B cell (primary cell): ENCODE measurements around the gene NAB2. TPM values are rescaled to one million over a fixed set of nuclear protein-coding genes. Genes with fewer than 3 reads are reported as not detected.

Source experiments
- ATAC-seq: fragments of 200-7000 bp; cut with Tn5 transposase; one replicate; pipeline ENCODE4 v1.10.0; 2021; ENCODE audit warnings: low read depth, mild to moderate bottlenecking, moderate number of reproducible peaks, moderate library complexity
- CTCF ChIA-PET: fragments of 350-600 bp; sonication (Branson Sonifier 250); formaldehyde crosslinking; loops from one replicate; lab custom pipeline; 2021; ENCODE audit warnings: antibody characterized with exemption, inconsistent platforms; lab: Charles Lee
- POLR2A ChIA-PET: fragments of 350-600 bp; sonication (Branson Sonifier 250); formaldehyde crosslinking; loops from one replicate; lab custom pipeline; 2021; ENCODE audit warnings: antibody characterized with exemption; lab: Charles Lee
- DNase-seq: peaks from one replicate; pipeline ENCODE4 v3.0.0; 2013
- H2AFZ ChIP-seq: 2 replicates; pipeline ENCODE4 v1.6.1; 2012; ENCODE audit warnings: mild to moderate bottlenecking, low read depth, low read length; ENCODE audit not compliant: insufficient read depth, poor library complexity, severe bottlenecking
- H3K27ac ChIP-seq, 2 donors: 1 replicate in 1 of 2; 2 replicates in 1 of 2; pipeline ENCODE4 v1.5.1; 2012 to 2013; ENCODE audit warnings: low read length in 2 of 2, mild to moderate bottlenecking in 2 of 2, moderate library complexity in 1 of 2
- H3K27me3 ChIP-seq, 4 experiments: fragments of 200-600 bp in 1 of 4; sonication (generic) in 1 of 4; replicated peaks in 1 of 4; 1 replicate in 2 of 4; 2 replicates in 2 of 4; pipeline versions ENCODE4 v1.6.1 to v1.7.0; 2013 to 2016; ENCODE audit warnings: low read length in 3 of 4, mild to moderate bottlenecking in 2 of 4, mixed read lengths in 1 of 4, moderate library complexity in 1 of 4; ENCODE audit not compliant: insufficient read depth in 4 of 4, control insufficient read depth in 3 of 4; ENCODE audit errors: control extremely low read depth in 1 of 4
- H3K36me3 ChIP-seq, 2 experiments: replicated peaks in 1 of 2; 1 replicate in 1 of 2; 2 replicates in 1 of 2; pipeline versions ENCODE4 v1.6.1 to v1.7.1; 2013; ENCODE audit warnings: low read length in 1 of 2; ENCODE audit not compliant: insufficient read depth in 2 of 2, control insufficient read depth in 1 of 2; ENCODE audit errors: control extremely low read depth in 1 of 2, extremely low read depth in 1 of 2
- H3K4me1 ChIP-seq, 2 donors: fragments of 200-600 bp in 1 of 2; sonication (generic) in 1 of 2; 1 replicate in 1 of 2; 2 replicates in 1 of 2; pipeline versions ENCODE4 v1.5.1 to v1.6.1; 2013 to 2017; ENCODE audit warnings: low read length in 2 of 2; ENCODE audit not compliant: control insufficient read depth in 2 of 2, insufficient read depth in 2 of 2
- H3K4me2 ChIP-seq: replicated peaks from 2 replicates; pipeline ENCODE3; 2012; ENCODE audit warnings: mild to moderate bottlenecking, low read depth, low read length; ENCODE audit not compliant: poor library complexity, severe bottlenecking
- H3K4me3 ChIP-seq, 5 experiments: fragments of 200-600 bp in 1 of 5; sonication (generic) in 1 of 5; 1 replicate in 3 of 5; 2 replicates in 2 of 5; pipeline versions ENCODE4 v1.5.1 to v1.7.0; 2011 to 2016; ENCODE audit warnings: low read length in 4 of 5, mild to moderate bottlenecking in 4 of 5, low read depth in 2 of 5, control low read depth in 1 of 5, moderate library complexity in 1 of 5; ENCODE audit not compliant: insufficient read depth in 1 of 5; ENCODE audit errors: control extremely low read depth in 1 of 5, extremely low read depth in 1 of 5
- H3K79me2 ChIP-seq: fragments of 200-600 bp; sonication (generic); one replicate; pipeline ENCODE4 v1.6.0; 2016; ENCODE audit warnings: low read length; ENCODE audit not compliant: control insufficient read depth, insufficient read depth
- H3K9ac ChIP-seq: fragments of 200-600 bp; sonication (generic); 2 replicates; pipeline ENCODE4 v1.6.1; 2017; ENCODE audit warnings: mild to moderate bottlenecking, low read length, moderate library complexity
- H3K9me3 ChIP-seq, 3 donors: one replicate each; pipeline versions ENCODE4 v1.6.1 to v1.7.1; 2013; ENCODE audit warnings: low read length in 2 of 3; ENCODE audit not compliant: control insufficient read depth in 2 of 3, insufficient read depth in 1 of 3; ENCODE audit errors: control extremely low read depth in 1 of 3
- H4K20me1 ChIP-seq: 2 replicates; pipeline ENCODE4 v1.6.0; 2012; ENCODE audit warnings: mild to moderate bottlenecking, low read length; ENCODE audit not compliant: insufficient read depth, control insufficient read depth, poor library complexity, severe bottlenecking
- H3K27ac Mint-ChIP-seq: one replicate; pipeline ENCODE4 v1.8.0; 2021; ENCODE audit warnings: mixed read lengths
- H3K27me3 Mint-ChIP-seq: one replicate; pipeline ENCODE4 v1.8.0; 2021; ENCODE audit warnings: mixed read lengths
- H3K4me1 Mint-ChIP-seq: one replicate; pipeline ENCODE4 v1.8.0; 2021; ENCODE audit warnings: mixed read lengths
- H3K4me3 Mint-ChIP-seq: one replicate; pipeline ENCODE4 v1.8.0; 2021; ENCODE audit warnings: mixed read lengths
- H3K9me3 Mint-ChIP-seq: one replicate; pipeline ENCODE4 v1.8.0; 2022; ENCODE audit warnings: mixed read lengths; ENCODE audit not compliant: insufficient read depth
- EZH2 ChIP-seq: IDR thresholded peaks from 2 replicates; pipeline ENCODE4 v1.6.1; 2012; ENCODE audit warnings: borderline replicate concordance, low read depth, mild to moderate bottlenecking, moderate library complexity, low read length; ENCODE audit not compliant: insufficient read depth, poor library complexity, severe bottlenecking
- WGBS: methylation state at CpG from one replicate; pipeline ENCODE4 v1.1.5; 2013; ENCODE audit warnings: missing lambda C conversion rate; ENCODE audit not compliant: insufficient coverage; 5-methylcytosine and 5-hydroxymethylcytosine counted together
- intact Hi-C: fragments of 100-400 bp; cut with micrococcal nuclease; formaldehyde crosslinking; loops from one replicate; pipeline ENCODE4 v1.10.0; 2022
- polyA plus RNA-seq: library from polyadenylated mRNA; depleted of rRNA; stranded (reverse); fragments of >200 nt; gene quantifications from 2 replicates; pipeline ENCODE4 v1.2.3, GENCODE V29; 2012
- total RNA-seq, 2 donors: library from RNA; stranded (reverse); fragments of 120-200 nt in 1 of 2; gene quantifications; 1 replicate in 1 of 2; 2 replicates in 1 of 2; pipeline versions ENCODE4 v1.2.3 to v1.2.4, GENCODE V29; 2013 to 2022
- TF ChIP-seq, protein P1 (sequence below): fragments of 200-600 bp; IDR thresholded peaks from one replicate; pipeline ENCODE4 v1.8.0; 2022; ENCODE audit warnings: antibody characterized with exemption, mild to moderate bottlenecking

NAB2 gene
- total and polyA plus RNA-seq, 2 donors (not counting 1 experiment from before 2014, with no cell fraction given), result 6.7 to 52.1 TPM

DNA sequence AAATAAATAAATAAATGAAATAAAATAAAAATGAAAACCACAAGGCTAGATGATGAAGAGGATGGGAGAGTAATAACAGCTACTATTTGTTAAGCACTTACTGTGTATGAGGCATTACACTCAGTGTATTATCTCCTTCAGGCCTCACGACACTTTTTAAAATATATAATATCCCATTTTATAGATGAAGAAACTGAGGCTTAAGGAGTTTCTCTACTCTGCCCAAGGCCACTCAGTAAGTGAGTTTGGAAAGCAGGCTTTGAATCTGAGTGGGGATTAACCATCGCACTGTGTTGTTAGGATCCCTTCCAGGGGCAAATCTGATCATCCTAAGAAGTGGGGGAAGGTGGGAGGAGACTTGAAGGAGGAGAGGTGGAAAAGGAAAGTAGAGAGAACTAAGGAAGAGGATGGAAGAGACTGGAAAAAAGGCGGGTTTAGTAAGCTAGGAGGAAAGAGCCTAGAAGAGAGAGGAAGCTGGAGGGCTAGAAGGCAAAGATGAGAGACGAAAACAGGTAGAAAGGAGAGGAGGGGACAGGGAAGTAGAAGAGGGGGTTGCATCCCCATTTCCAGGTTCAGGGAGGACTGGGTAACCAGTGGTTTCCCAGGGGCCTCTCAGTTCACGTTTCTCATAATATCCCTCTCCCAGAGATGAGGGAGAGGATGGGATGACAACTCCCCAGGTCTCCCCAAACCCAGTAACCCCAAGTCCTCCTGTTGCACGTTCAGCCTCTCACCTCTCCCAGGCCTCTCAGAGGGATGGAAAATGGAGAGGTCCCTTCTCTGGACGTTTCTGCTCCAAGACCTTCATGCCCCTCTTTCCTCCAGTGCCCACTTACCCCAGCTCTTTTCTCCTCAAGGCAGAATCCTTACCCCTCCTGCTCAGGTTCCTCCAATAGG, 20.5 kb downstream of the NAB2 start:
- H3K9ac ChIP-seq, result peak overlapping the region; percentile 93
- ChIA-PET POLR2A (interaction anchor here (0.5 to 5.0 kb wide), 8 partner anchors 12 to 907 kb away, joined by 3 to 139 read pairs (median 9); partner anchors contain the start of genes NAB2 and NEMP1), CTCF (interaction anchor here (1.4 to 14.2 kb wide), 6 partner anchors 15 to 102 kb away, joined by 3 to 420 read pairs (median 63); partner anchors contain the start of genes NAB2, NEMP1 and ZBTB39)
- peaks cover 80% of the 10 kb centered on the region for H3K79me2 ChIP-seq
- peak overlapping the region; percentile 87 to 100 (median 100) for H3K4me3 ChIP-seq
- H4K20me1 ChIP-seq, result peaks cover 58% of the 10 kb centered on the region
- Mint-ChIP-seq H3K4me3 (peak overlapping the region; percentile 99), H3K27me3 (no peaks in the 10 kb centered on the region), H3K4me1 (peaks cover 47% of the 10 kb centered on the region), H3K9me3 (no peaks in the 10 kb centered on the region), H3K27ac (peak overlapping the region; percentile 98)
- DNase-seq, result peak; percentile 17
- peak overlapping the region; percentile 96 to 100 for H3K27ac ChIP-seq
- TF ChIP-seq, protein P1, sequence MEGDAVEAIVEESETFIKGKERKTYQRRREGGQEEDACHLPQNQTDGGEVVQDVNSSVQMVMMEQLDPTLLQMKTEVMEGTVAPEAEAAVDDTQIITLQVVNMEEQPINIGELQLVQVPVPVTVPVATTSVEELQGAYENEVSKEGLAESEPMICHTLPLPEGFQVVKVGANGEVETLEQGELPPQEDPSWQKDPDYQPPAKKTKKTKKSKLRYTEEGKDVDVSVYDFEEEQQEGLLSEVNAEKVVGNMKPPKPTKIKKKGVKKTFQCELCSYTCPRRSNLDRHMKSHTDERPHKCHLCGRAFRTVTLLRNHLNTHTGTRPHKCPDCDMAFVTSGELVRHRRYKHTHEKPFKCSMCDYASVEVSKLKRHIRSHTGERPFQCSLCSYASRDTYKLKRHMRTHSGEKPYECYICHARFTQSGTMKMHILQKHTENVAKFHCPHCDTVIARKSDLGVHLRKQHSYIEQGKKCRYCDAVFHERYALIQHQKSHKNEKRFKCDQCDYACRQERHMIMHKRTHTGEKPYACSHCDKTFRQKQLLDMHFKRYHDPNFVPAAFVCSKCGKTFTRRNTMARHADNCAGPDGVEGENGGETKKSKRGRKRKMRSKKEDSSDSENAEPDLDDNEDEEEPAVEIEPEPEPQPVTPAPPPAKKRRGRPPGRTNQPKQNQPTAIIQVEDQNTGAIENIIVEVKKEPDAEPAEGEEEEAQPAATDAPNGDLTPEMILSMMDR, result no peak
- TF ChIP-seq EZH2, result no peak
- no peak for ATAC-seq
- 83% methylated on average over 3 of the region's 7 CpGs for WGBS
- H3K9me3 ChIP-seq, result no peaks in the 10 kb centered on the region
- H3K4me2 ChIP-seq, result peak overlapping the region; percentile 96
- intact Hi-C loops, result loop anchor here (1.0 to 5.0 kb wide), 4 partner anchors 22 to 348 kb away; partner anchors contain the start of genes GLI1, INHBE and NEMP1
- H3K27me3 ChIP-seq, result no peaks in the 10 kb centered on the region
- H2AFZ ChIP-seq, result no peak overlapping the region
- H3K36me3 ChIP-seq, result peaks cover 2 to 52% of the 10 kb centered on the region in 2 experiments
- peaks cover 20 to 40% of the 10 kb centered on the region in 2 donors for H3K4me1 ChIP-seq
